Aortic smooth muscle cell (primary cell): Measurements from ENCODE around the gene GTPBP2. TPM values are rescaled to one million over a fixed set of nuclear protein-coding genes. Genes with fewer than 3 reads are reported as not detected.

ENCODE experiments used
- total RNA-seq: library from RNA; depleted of rRNA; stranded (reverse); fragments of >200 nt; gene quantifications from 2 replicates; pipeline ENCODE4 v1.2.3, GENCODE V29; 2014

The GTPBP2 gene
- total RNA-seq: 46.4 and 47.8 TPM in 2 replicates

GRCh38 chr6:43629104-43629504 is at the start of gene GTPBP2:
Gene GTPBP2, minus strand, starts transcription at chr6:43629264. Its CDS starts 102 bp downstream, at chr6:43629162.

GRCh38 chr6:43644940-43645612 is 16.0 kb upstream of the GTPBP2 start, which contains the start of gene RSPH9:
Gene RSPH9, plus strand, starts transcription at chr6:43645036. Its CDS starts 63 bp downstream, at chr6:43645099.

GRCh38 chr6:43635387-43636307 is 6.6 kb upstream of the GTPBP2 start, which contains the start of gene MAD2L1BP:
Gene MAD2L1BP, plus strand, starts transcription at chr6:43635840. Its CDS starts 36 bp downstream, at chr6:43635876.

GRCh38 chr6:43575772-43576551 is 53.1 kb downstream of the GTPBP2 start, which contains the start of the genes POLH and XPO5:
Gene POLH, plus strand, starts transcription at chr6:43576185. Its CDS starts 6,135 bp downstream, at chr6:43582320.
Gene XPO5, minus strand, starts transcription at chr6:43576038. Its CDS starts 174 bp downstream, at chr6:43575864.

Other genes with a start within 250 kb of the GTPBP2 start
- 20.3 and 23.0 TPM in 2 replicates for gene ABCC10, start 201.7 kb downstream of the GTPBP2 start, total RNA-seq
- 0.12 TPM in 1 of 2 replicates, not detected in the other for gene DLK2, start 173.7 kb downstream of the GTPBP2 start, total RNA-seq
- gene TJAP1, start 151.7 kb downstream of the GTPBP2 start, total RNA-seq: 10.7 and 11.4 TPM in 2 replicates
- 0.79 and 0.81 TPM in 2 replicates for gene LRRC73, start 118.9 kb downstream of the GTPBP2 start, total RNA-seq
- 111 and 132 TPM in 2 replicates for gene YIPF3, start 112.3 kb downstream of the GTPBP2 start, total RNA-seq
- gene POLR1C, start 112.2 kb downstream of the GTPBP2 start, total RNA-seq: 20.0 and 26.4 TPM in 2 replicates
- 12.7 and 19.7 TPM in 2 replicates for gene XPO5, start 53.2 kb downstream of the GTPBP2 start, total RNA-seq
- gene POLH, start 53.1 kb downstream of the GTPBP2 start, total RNA-seq: 17.0 and 18.4 TPM in 2 replicates
- 15.4 and 18.1 TPM in 2 replicates for gene MAD2L1BP, start 6.6 kb upstream of the GTPBP2 start, total RNA-seq
- gene RSPH9, start 15.8 kb upstream of the GTPBP2 start, total RNA-seq: 0.40 and 0.44 TPM in 2 replicates
- 39.5 and 42.5 TPM in 2 replicates for gene MRPS18A, start 58.5 kb upstream of the GTPBP2 start, total RNA-seq
- 15.9 and 39.5 TPM in 2 replicates for gene VEGFA, start 140.9 kb upstream of the GTPBP2 start, total RNA-seq